Measurements from ENCODE around the gene LLGL2. TPM values are rescaled to one million over a fixed set of nuclear protein-coding genes. Genes with fewer than 3 reads are reported as not detected.

LLGL2 gene, protein sequence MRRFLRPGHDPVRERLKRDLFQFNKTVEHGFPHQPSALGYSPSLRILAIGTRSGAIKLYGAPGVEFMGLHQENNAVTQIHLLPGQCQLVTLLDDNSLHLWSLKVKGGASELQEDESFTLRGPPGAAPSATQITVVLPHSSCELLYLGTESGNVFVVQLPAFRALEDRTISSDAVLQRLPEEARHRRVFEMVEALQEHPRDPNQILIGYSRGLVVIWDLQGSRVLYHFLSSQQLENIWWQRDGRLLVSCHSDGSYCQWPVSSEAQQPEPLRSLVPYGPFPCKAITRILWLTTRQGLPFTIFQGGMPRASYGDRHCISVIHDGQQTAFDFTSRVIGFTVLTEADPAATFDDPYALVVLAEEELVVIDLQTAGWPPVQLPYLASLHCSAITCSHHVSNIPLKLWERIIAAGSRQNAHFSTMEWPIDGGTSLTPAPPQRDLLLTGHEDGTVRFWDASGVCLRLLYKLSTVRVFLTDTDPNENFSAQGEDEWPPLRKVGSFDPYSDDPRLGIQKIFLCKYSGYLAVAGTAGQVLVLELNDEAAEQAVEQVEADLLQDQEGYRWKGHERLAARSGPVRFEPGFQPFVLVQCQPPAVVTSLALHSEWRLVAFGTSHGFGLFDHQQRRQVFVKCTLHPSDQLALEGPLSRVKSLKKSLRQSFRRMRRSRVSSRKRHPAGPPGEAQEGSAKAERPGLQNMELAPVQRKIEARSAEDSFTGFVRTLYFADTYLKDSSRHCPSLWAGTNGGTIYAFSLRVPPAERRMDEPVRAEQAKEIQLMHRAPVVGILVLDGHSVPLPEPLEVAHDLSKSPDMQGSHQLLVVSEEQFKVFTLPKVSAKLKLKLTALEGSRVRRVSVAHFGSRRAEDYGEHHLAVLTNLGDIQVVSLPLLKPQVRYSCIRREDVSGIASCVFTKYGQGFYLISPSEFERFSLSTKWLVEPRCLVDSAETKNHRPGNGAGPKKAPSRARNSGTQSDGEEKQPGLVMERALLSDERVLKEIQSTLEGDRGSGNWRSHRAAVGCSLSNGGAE
- 19.3 to 34.5 TPM (median 33.6 TPM) in 5 replicates for total RNA-seq (2022; extraction: Qiagen RNA extraction)

GRCh38 chr17:75524970-75525805 lies at the start of gene LLGL2:
Gene LLGL2, plus strand, starts transcription at chr17:75525697. Its CDS starts 17,730 bp downstream, at chr17:75543427.

GRCh38 chr17:75515496-75516254 lies 9.8 kb upstream of the LLGL2 start, which contains the start of gene CASKIN2:
Gene CASKIN2, minus strand, starts transcription at chr17:75515537. Its CDS starts 1,733 bp downstream, at chr17:75513804.

DNA sequence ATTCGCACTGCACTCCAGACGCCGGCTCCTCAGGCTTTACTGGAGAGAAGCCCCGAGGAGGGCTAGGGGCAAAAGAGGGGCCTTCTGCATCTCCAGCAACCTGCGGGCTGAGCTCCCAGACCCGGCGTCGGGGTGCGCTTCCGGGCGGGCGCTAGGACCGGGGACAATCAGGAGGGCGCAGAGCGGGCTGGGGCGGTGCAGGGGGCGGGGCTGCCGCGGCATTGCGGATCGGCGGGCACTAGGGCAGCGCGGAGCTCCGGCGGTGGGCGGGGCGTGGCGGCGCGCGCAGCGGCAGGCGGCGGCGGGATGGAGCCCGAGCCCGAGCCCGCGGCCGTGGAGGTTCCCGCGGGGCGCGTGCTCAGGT lies 9.3 kb upstream of the LLGL2 start, which contains the start of gene TSEN54:
Gene TSEN54 (plus strand): TSS at position 274 of the 364 bp plus-strand sequence. CDS start 33 bp downstream, at position 307.

DNA sequence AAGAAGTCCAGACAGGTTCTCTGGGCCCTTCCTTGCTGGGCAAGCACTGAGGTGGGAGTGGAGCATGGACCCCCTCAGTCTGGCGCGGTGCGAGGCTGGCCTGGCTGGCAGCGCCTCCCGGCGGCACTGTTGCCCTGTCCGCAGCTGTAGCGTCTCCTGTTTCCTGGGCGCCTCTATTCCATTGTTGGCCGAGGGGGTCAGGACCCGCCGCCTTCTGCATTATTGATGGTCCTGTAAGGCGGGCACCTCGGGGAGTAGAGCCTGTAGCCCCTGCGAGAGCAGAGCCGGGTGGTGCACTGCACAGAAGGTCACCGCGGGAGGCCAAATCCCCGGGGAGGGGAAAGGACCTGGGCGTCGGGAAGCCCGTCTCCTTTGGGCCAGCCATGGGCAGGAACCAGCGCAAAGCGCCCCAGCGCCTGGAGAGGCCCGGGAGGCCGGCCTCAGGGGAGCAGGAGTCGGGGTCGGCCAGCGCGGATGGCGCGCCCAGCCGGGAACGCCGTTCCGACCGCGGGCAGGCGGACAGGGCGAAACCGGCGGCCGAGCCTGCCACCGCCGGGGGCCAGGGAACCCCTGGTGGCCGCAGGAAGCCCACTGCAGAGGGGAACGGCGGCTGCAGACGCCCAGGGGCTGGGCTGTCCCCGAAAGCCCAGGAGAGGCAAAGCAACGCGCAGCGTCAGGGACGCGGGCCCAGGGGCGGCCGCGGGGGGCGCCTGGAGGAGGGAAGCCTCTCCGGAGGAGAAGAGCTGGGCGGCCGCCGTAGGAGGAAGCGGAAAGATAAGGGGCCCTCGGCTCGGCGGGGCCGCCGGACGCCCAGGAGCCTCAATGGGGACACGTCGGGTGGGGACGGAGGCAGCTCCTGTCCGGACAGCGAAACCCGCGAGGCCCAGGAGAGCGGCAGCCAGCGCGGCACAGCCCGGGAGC lies 62.4 kb downstream of the LLGL2 start, which contains the start of gene MYO15B:
Gene MYO15B (plus strand): TSS at position 126 of the 921 bp plus-strand sequence. CDS start 258 bp downstream, at position 384.

Other genes starting within 250 kb of the LLGL2 start
- gene SLC25A19, start 236.3 kb upstream of the LLGL2 start, total RNA-seq (2022; extraction: Qiagen RNA extraction), result 15.5 to 19.3 TPM (median 17.8 TPM) in 5 replicates
- 88.0 to 94.9 TPM (median 92.0 TPM) in 5 replicates for gene GRB2, start 120.0 kb upstream of the LLGL2 start, total RNA-seq (2022; extraction: Qiagen RNA extraction)
- 41.6 to 50.3 TPM (median 45.7 TPM) in 5 replicates for gene TMEM94, start 69.1 kb upstream of the LLGL2 start, total RNA-seq (2022; extraction: Qiagen RNA extraction)
- gene CASKIN2, start 10.2 kb upstream of the LLGL2 start, total RNA-seq (2022; extraction: Qiagen RNA extraction), result 8.1 to 13.8 TPM (median 10.4 TPM) in 5 replicates
- 25.9 to 44.4 TPM (median 42.7 TPM) in 5 replicates for gene TSEN54, start 9.2 kb upstream of the LLGL2 start, total RNA-seq (2022; extraction: Qiagen RNA extraction)
- 28.6 to 53.5 TPM (median 47.2 TPM) in 5 replicates for gene MYO15B, start 62.1 kb downstream of the LLGL2 start, total RNA-seq (2022; extraction: Qiagen RNA extraction)
- gene SMIM5, start 107.7 kb downstream of the LLGL2 start, total RNA-seq (2022; extraction: Qiagen RNA extraction), result 0.76 to 1.1 TPM (median 1.0 TPM) in 5 replicates
- gene RECQL5, start 141.5 kb downstream of the LLGL2 start, total RNA-seq (2022; extraction: Qiagen RNA extraction), result 21.4 to 31.4 TPM (median 25.5 TPM) in 5 replicates
- 124 to 150 TPM (median 132 TPM) in 5 replicates for gene SAP30BP, start 141.6 kb downstream of the LLGL2 start, total RNA-seq (2022; extraction: Qiagen RNA extraction)
- gene ITGB4, start 195.8 kb downstream of the LLGL2 start, total RNA-seq (2022; extraction: Qiagen RNA extraction), result 97.0 to 133 TPM (median 117 TPM) in 5 replicates
- gene GALK1, start 239.5 kb downstream of the LLGL2 start, total RNA-seq (2022; extraction: Qiagen RNA extraction), result 55.4 to 89.1 TPM (median 82.7 TPM) in 5 replicates

All from A549 treated with AZD2906 at 1 μM for 4 hours (cell line).